ENCODE measurements around the gene FAM236C.
"Not testable (repeated sequence)": the region's sequence is repeated elsewhere in the genome, so short reads cannot be mapped to it uniquely, and the experiment has no call there.

- not testable (repeated sequence) for TF ChIP-seq CTCF (IDR thresholded peaks at IDR 0.05; ENCODE audit: borderline replicate concordance, extremely low read depth, low read length, poor library complexity, severe bottlenecking); EZH2 (IDR thresholded peaks at IDR 0.05; ENCODE audit: borderline replicate concordance, low read depth, low read length, severe bottlenecking)
Measured at GRCh38 chrX:72943035-72943818, 30.8 kb downstream of the FAM236C start.

All from DND-41 (cell line).